HS-27A (cell line): ENCODE results near the gene BASP1.
A peak's percentile ranks its signal among the peaks of the same experiment; 100 is the strongest.
"Not testable (repeated sequence)": the region's sequence is repeated elsewhere in the genome, so short reads cannot be mapped to it uniquely, and the experiment has no call there.

Experiments
- DNase-seq: peaks from one replicate; pipeline ENCODE4 v3.0.0-alpha.2; 2012; ENCODE audit warnings: low read depth, missing footprints

BASP1 gene

GRCh38 chr5:17256171-17256570 lies 38.7 kb downstream of the BASP1 start:
- DNase-seq, result no peak

GRCh38 chr5:17256839-17257238 lies 39.4 kb downstream of the BASP1 start:
- DNase-seq, result no peak

- no peak for DNase-seq
Measured at GRCh38 chr5:17257705-17258273, 40.4 kb downstream of the BASP1 start.

- DNase-seq, result peak; percentile 52
Measured at GRCh38 chr5:17258431-17258830, 41.0 kb downstream of the BASP1 start.

- not testable (repeated sequence) for DNase-seq
Measured at GRCh38 chr5:17259012-17259411, 41.6 kb downstream of the BASP1 start.

- DNase-seq, result no peak
Measured at GRCh38 chr5:17259630-17260257, 42.3 kb downstream of the BASP1 start.

- no peak for DNase-seq
Measured at GRCh38 chr5:17260549-17260948, 43.1 kb downstream of the BASP1 start.

- DNase-seq, result no peak
Measured at GRCh38 chr5:17261075-17261474, 43.6 kb downstream of the BASP1 start.

- DNase-seq, result no peak
Measured at GRCh38 chr5:17265041-17265440, 47.6 kb downstream of the BASP1 start.

GRCh38 chr5:17267106-17267505 lies 49.7 kb downstream of the BASP1 start:
- no peak for DNase-seq

- DNase-seq, result no peak
Measured at GRCh38 chr5:17269201-17269600, 51.8 kb downstream of the BASP1 start.

- no peak for DNase-seq
Measured at GRCh38 chr5:17272111-17272510, 54.7 kb downstream of the BASP1 start.

GRCh38 chr5:17275289-17276158 lies 58.1 kb downstream of the BASP1 start:
- DNase-seq, result no peak

GRCh38 chr5:17276445-17276844 lies 59.0 kb downstream of the BASP1 start:
- DNase-seq, result no peak

GRCh38 chr5:17277907-17278306 lies 60.5 kb downstream of the BASP1 start:
- no peak for DNase-seq

- DNase-seq, result no peak
Measured at GRCh38 chr5:17278931-17279330, 61.5 kb downstream of the BASP1 start.

- no peak for DNase-seq
Measured at GRCh38 chr5:17279487-17279886, 62.1 kb downstream of the BASP1 start.

- no peak for DNase-seq
Measured at GRCh38 chr5:17282283-17283120, 65.1 kb downstream of the BASP1 start.

- DNase-seq, result no peak
Measured at GRCh38 chr5:17283121-17283415, 65.6 kb downstream of the BASP1 start.

- DNase-seq, result no peak
Measured at GRCh38 chr5:17287501-17288155, 70.2 kb downstream of the BASP1 start.

- no peak for DNase-seq
Measured at GRCh38 chr5:17288570-17288969, 71.1 kb downstream of the BASP1 start.
